ENCODE data around the gene SPIB. TPM values are rescaled to one million over a fixed set of nuclear protein-coding genes. Genes with fewer than 3 reads are reported as not detected.

Gene SPIB
- total and polyA plus RNA-seq, 12 donors: 0.10 to 0.42 (median 0.20) TPM; not detected in 9

GRCh38 chr19:50416034-50416977, 2.4 kb upstream of the SPIB start:
- DNase-seq (no peak), ATAC-seq (peak in 2 of 8 donors; percentile 3 to 9)
- 89 to 93% methylated on average over 34 to 35 of the region's 35 CpGs for WGBS, 2 donors
- Histone ChIP-seq H3K27me3 (peaks cover 8 to 45% (median 40%) of the 10 kb centered on the region in 7 donors), H3K36me3 (peaks cover 0 to 7% (median 0%) of the 10 kb centered on the region in 9 donors), H3K27ac (no peak overlapping the region), H3K4me3 (no peak overlapping the region), H3K4me1 (peaks cover 0 to 20% (median 0%) of the 10 kb centered on the region in 9 donors), H3K9me3 (peaks cover 0 to 6% (median 0%) of the 10 kb centered on the region in 11 donors)
- TF ChIP-seq CTCF (IDR thresholded peaks at IDR 0.05): no peak
- intact Hi-C loops (cut with DNase I): loop anchor here in 3 of 10 donors (5.0 kb wide), 2 partner anchors 49 to 59 kb away; partner anchors contain the start of gene NAPSA (in 1 of the 3)

GRCh38 chr19:50417111-50418081, 1.3 kb upstream of the SPIB start:
- 72 to 74% methylated on average over 35 to 41 of the region's 42 CpGs for WGBS, 2 donors
- ATAC-seq (peak in 1 of 8 donors; percentile 11), DNase-seq (no peak)
- Histone ChIP-seq H3K4me3 (no peak overlapping the region), H3K9me3 (peaks cover 0 to 4% (median 0%) of the 10 kb centered on the region in 11 donors), H3K36me3 (peaks cover 0 to 7% (median 0%) of the 10 kb centered on the region in 9 donors), H3K4me1 (peaks cover 0 to 20% (median 0%) of the 10 kb centered on the region in 9 donors), H3K27ac (no peak overlapping the region), H3K27me3 (peaks cover 8 to 56% (median 49%) of the 10 kb centered on the region in 7 donors)
- intact Hi-C loops (cut with DNase I): loop anchor here in 3 of 10 donors (5.0 kb wide), 2 partner anchors 50 to 60 kb away; partner anchors contain the start of gene NAPSA (in 1 of the 3)
- no peak for TF ChIP-seq CTCF (IDR thresholded peaks at IDR 0.05)

GRCh38 chr19:50419022-50419579, 363 bp downstream of the SPIB start:
- intact Hi-C loops (cut with DNase I): loop anchor here in 3 of 10 donors (5.0 kb wide), 2 partner anchors 52 to 62 kb away; partner anchors contain the start of gene NAPSA (in 1 of the 3)
- Histone ChIP-seq H3K4me1 (peaks cover 0 to 20% (median 0%) of the 10 kb centered on the region in 9 donors), H3K27me3 (peaks cover 8 to 62% (median 57%) of the 10 kb centered on the region in 7 donors), H3K4me3 (no peak overlapping the region), H3K27ac (no peak overlapping the region), H3K36me3 (no peaks in the 10 kb centered on the region), H3K9me3 (no peaks in the 10 kb centered on the region)
- no peak for TF ChIP-seq CTCF (IDR thresholded peaks at IDR 0.05)
- DNase-seq (no peak), ATAC-seq (no peak)
- WGBS, 2 donors: 7 to 9% methylated on average over 12 to 14 of the region's 14 CpGs
